Kidney (tissue), 14 donors: ENCODE measurements around the gene PRR5L. TPM values are rescaled to one million over a fixed set of nuclear protein-coding genes. Genes with fewer than 3 reads are reported as not detected.

Experiments
- DNase-seq, 5 donors: peaks; one replicate each; pipeline ENCODE4 v3.0.0-alpha.2; 2013 to 2020
- FAIRE-seq: peaks from 2 replicates; lab custom pipeline; 2012; peaks lifted over from hg19 to GRCh38; lab: Jason Lieb, UNC
- H3K27ac ChIP-seq, 2 donors: one replicate each; pipeline ENCODE4 v1.7.0; 2013; ENCODE audit warnings: low read depth in 2 of 2, low read length in 2 of 2, inconsistent platforms in 1 of 2
- H3K27me3 ChIP-seq: one replicate; pipeline ENCODE4 v1.7.1; 2013; ENCODE audit warnings: low read length, inconsistent platforms; ENCODE audit not compliant: control insufficient read depth, insufficient read depth
- H3K36me3 ChIP-seq, 3 donors: one replicate each; pipeline versions ENCODE4 v1.7.0 to v1.7.1; 2013; ENCODE audit warnings: low read length in 3 of 3, control low read depth in 1 of 3, inconsistent platforms in 1 of 3; ENCODE audit not compliant: insufficient read depth in 3 of 3, control insufficient read depth in 2 of 3
- H3K4me1 ChIP-seq, 3 donors: one replicate each; pipeline versions ENCODE4 v1.7.0 to v1.7.1; 2013; ENCODE audit warnings: low read length in 3 of 3, inconsistent platforms in 1 of 3, low read depth in 1 of 3; ENCODE audit not compliant: control insufficient read depth in 2 of 3, insufficient read depth in 2 of 3
- H3K4me3 ChIP-seq, 3 donors: one replicate each; pipeline versions ENCODE4 v1.7.0 to v1.8.1; 2013; ENCODE audit warnings: low read length in 3 of 3, control low read depth in 1 of 3, inconsistent platforms in 1 of 3
- H3K9ac ChIP-seq, 3 donors: one replicate each; pipeline versions ENCODE4 v1.7.0 to v1.7.1; 2013; ENCODE audit warnings: low read length in 3 of 3, control low read depth in 1 of 3, inconsistent platforms in 1 of 3
- H3K9me3 ChIP-seq, 3 donors: one replicate each; pipeline versions ENCODE4 v1.7.0 to v1.7.1; 2013; ENCODE audit warnings: low read length in 3 of 3, control low read depth in 1 of 3, inconsistent platforms in 1 of 3; ENCODE audit not compliant: control insufficient read depth in 2 of 3, insufficient read depth in 1 of 3
- CTCF ChIP-seq: IDR thresholded peaks from 3 replicates; pipeline ENCODE4 v1.5.1; 2012; ENCODE audit warnings: mild to moderate bottlenecking, moderate library complexity, borderline replicate concordance; ENCODE audit not compliant: insufficient read depth; ENCODE audit errors: extremely low read depth
- intact Hi-C: fragments of 100-400 bp; cut with DNase I; formaldehyde crosslinking; loops from one replicate; pipeline ENCODE4 v1.11.1; 2022
- polyA plus RNA-seq: library from polyadenylated mRNA; stranded (reverse); fragments of 350-450 nt; fragmentation: Illumina TruSeq; extraction: RNeasy Lipid Tissue Mini Kit (QIAGEN cat#74804); gene quantifications from one replicate; pipeline ENCODE4 v1.2.3, GENCODE V29; 2014; ENCODE audit warnings: low read depth, low replicate concordance; ENCODE audit not compliant: insufficient read depth
- total RNA-seq: library from RNA; stranded (reverse); fragmentation: NEBNext Ultra II Directional; extraction: Animal tissue kit (Norgen Biotek cat#: 25700); gene quantifications from one replicate; pipeline ENCODE4 v1.2.1, GENCODE V29; 2021
- donor health status: control.
- donor health status: control.
- donor health status: control.
- donor health status: control.
- donor health status: control.
- donor health status: DM: yes; HTN: yes; CAD: no.
- donor health status: Normal renal cell carcinoma (clear cell type).

Gene PRR5L
- total and polyA plus RNA-seq, 2 donors from 2014 or later: 6.3 to 17.5 TPM

DNA sequence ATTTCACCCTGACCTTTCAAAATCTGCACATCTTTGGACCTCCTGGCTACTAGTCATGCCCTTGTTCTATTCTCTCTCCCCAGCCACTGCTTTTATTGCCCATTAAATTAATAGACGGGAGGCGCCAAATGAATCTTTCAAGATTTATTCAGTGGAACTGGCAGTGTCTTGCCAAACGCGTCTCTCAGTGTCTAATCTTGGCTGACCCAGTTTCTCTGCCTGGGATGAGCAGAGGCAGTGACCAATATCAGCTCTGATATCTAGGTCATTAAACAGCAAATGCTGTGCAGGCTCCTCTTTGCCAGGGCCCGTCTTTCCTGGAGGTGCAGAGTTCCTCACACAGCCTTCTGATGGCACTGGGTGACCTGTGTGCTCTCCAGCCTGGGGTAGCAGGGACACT is 140.0 kb downstream of the PRR5L start:
- Histone ChIP-seq H3K36me3 (peaks cover 0 to 2% (median 0%) of the 10 kb centered on the region in 3 donors), H3K4me3 (no peak overlapping the region), H3K27me3 (no peaks in the 10 kb centered on the region), H3K4me1 (peaks cover 0 to 27% (median 19%) of the 10 kb centered on the region in 3 donors), H3K9me3 (no peaks in the 10 kb centered on the region), H3K27ac (no peak overlapping the region), H3K9ac (no peak overlapping the region)
- no peak for FAIRE-seq
- no peak for DNase-seq
- intact Hi-C loops: no loop called here
- TF ChIP-seq CTCF: no peak

DNA sequence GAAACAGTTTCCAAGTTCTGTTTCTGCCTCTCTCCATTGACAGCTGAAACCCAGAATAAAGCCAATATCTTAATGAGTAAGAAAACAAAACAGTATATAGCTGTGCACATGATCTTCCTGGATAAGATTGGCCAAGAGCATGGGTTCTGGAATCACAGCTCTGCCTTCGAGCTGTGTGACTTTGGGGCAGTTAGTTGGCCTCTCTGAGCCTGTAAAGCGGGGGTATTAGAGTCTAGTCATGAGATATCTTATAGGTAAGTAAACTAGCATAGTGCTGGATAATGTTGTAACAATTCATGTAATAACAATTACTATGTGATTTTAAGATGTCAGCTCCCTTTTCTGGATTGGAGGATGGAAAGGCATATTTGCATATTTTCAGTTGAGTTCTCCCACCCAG is 140.5 kb downstream of the PRR5L start:
- Histone ChIP-seq H3K27me3 (no peaks in the 10 kb centered on the region), H3K4me1 (peaks cover 0 to 28% (median 19%) of the 10 kb centered on the region in 3 donors), H3K27ac (no peak overlapping the region), H3K4me3 (no peak overlapping the region), H3K36me3 (peaks cover 0 to 2% (median 0%) of the 10 kb centered on the region in 3 donors), H3K9me3 (no peaks in the 10 kb centered on the region), H3K9ac (no peak overlapping the region)
- TF ChIP-seq CTCF: no peak
- intact Hi-C loops: no loop called here
- DNase-seq (no peak), FAIRE-seq (no peak)

- no peak for TF ChIP-seq CTCF
- no peak for DNase-seq
- peaks cover 0 to 28% (median 17%) of the 10 kb centered on the region in 3 donors for H3K4me1 ChIP-seq
Measured at GRCh38 chr11:36437413-36437812, 141.3 kb downstream of the PRR5L start.

GRCh38 chr11:36438126-36438525 is 142.0 kb downstream of the PRR5L start:
- intact Hi-C loops: no loop called here

More at GRCh38 chr11:36437413-36437812, 141.3 kb downstream of the PRR5L start:
- Histone ChIP-seq H3K27ac (no peak overlapping the region), H3K27me3 (no peaks in the 10 kb centered on the region), H3K36me3 (peaks cover 0 to 2% (median 0%) of the 10 kb centered on the region in 3 donors), H3K4me3 (no peak overlapping the region), H3K9me3 (no peaks in the 10 kb centered on the region), H3K9ac (no peak overlapping the region)
- FAIRE-seq: no peak
- intact Hi-C loops: no loop called here

More at GRCh38 chr11:36438126-36438525, 142.0 kb downstream of the PRR5L start:
- DNase-seq (no peak), FAIRE-seq (no peak)
- no peaks in the 10 kb centered on the region for H3K9me3 ChIP-seq
- no peak overlapping the region for H3K9ac ChIP-seq
- H3K4me3 ChIP-seq: no peak overlapping the region
- H3K27ac ChIP-seq: no peak overlapping the region
- TF ChIP-seq CTCF: no peak
- no peaks in the 10 kb centered on the region for H3K27me3 ChIP-seq
- H3K36me3 ChIP-seq: peaks cover 0 to 2% (median 0%) of the 10 kb centered on the region in 3 donors
- peaks cover 0 to 26% (median 17%) of the 10 kb centered on the region in 3 donors for H3K4me1 ChIP-seq
